ENCODE results near the gene SLC35G1.

DNA sequence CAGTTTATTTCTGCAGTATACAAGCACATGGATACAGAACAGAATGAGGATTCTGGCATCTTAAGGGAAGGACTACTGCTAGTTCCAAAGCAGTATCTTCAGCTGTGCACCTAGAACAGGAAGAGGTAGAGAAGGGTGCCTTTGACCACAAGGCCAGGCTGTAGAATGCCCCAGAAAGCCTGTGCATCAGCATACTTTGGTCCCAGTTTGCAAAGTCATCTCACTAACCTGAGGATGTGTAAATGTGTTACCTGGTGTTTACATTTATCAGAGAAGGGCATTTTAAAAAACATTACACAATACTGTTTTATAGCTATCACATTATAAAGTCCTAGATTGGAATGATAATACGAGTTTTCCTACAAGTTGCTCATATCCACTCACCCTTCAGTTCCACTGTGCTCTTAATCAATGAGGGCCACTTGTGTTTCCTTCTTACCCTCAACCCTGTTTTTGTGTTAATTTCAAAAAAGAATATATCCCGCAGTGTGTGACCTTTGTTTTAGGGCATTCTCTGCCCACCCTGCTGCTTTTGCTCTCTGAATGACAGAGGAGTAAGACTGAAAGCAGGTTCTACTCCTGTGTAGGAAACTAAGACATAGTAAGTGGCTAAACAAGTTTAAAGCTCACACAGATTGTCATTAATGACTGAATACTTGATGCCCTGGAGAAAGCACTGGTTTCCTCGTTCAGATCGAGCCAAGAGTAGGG lies 3.4 kb downstream of the SLC35G1 start:
- TF ChIP-seq EZH2 (IDR thresholded peaks at IDR 0.05; ENCODE audit: borderline replicate concordance, low read length) = no peak
- TF ChIP-seq, protein P1, sequence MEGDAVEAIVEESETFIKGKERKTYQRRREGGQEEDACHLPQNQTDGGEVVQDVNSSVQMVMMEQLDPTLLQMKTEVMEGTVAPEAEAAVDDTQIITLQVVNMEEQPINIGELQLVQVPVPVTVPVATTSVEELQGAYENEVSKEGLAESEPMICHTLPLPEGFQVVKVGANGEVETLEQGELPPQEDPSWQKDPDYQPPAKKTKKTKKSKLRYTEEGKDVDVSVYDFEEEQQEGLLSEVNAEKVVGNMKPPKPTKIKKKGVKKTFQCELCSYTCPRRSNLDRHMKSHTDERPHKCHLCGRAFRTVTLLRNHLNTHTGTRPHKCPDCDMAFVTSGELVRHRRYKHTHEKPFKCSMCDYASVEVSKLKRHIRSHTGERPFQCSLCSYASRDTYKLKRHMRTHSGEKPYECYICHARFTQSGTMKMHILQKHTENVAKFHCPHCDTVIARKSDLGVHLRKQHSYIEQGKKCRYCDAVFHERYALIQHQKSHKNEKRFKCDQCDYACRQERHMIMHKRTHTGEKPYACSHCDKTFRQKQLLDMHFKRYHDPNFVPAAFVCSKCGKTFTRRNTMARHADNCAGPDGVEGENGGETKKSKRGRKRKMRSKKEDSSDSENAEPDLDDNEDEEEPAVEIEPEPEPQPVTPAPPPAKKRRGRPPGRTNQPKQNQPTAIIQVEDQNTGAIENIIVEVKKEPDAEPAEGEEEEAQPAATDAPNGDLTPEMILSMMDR (conservative IDR thresholded peaks at IDR 0.05 in 1 of 2, IDR thresholded peaks at IDR 0.05 in 1 of 2; ENCODE audit: extremely low read depth in 1 of 2, insufficient read depth in 1 of 2, low read depth in 1 of 2, low read length in 2 of 2) = no peak

Data from mammary epithelial cell (primary cell).